Measurements from ENCODE around the gene ZNF804B. TPM values are rescaled to one million over a fixed set of nuclear protein-coding genes. Genes with fewer than 3 reads are reported as not detected.

Gene ZNF804B
- total and polyA plus RNA-seq, 2 of the 4 experiments (the other 2 are of a cell fraction): not detected

DNA sequence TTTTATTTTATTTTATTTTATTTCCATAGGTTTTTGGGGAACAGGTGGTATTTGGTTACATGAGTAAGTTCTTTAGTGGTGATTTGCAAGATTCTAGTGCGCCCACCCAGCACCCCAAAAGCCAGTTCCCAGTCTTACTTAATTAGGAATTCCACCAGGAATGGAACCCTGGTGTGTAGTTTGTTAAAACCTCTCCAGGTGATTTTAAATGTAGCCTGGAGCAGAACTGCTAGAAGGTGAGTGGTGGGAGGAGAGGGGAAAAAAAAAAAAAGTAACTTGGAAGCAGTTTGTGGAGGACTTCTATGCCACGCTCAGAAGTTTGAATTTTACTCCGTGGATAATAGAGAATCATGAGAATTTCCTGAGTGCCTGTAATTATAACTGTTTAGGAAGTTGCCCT lies 41.5 kb downstream of the ZNF804B start:
- Histone ChIP-seq H4K91ac (ENCODE audit: insufficient read depth, low read depth, low read length) (no peak overlapping the region), H2BK5ac (ENCODE audit: low read depth, low read length, poor library complexity, severe bottlenecking) (no peak overlapping the region), H3K23ac (ENCODE audit: low read depth, low read length) (no peak overlapping the region), H3K9me1 (ENCODE audit: insufficient read depth, low read length) (no peaks in the 10 kb centered on the region), H2BK15ac (ENCODE audit: low read depth, low read length) (no peak overlapping the region), H2AK5ac (ENCODE audit: low read depth, low read length) (no peak overlapping the region), H3K9me3 (ENCODE audit: control insufficient read depth, insufficient read depth, low read length) (0 out of 2 replicates have a peak, but pooled peaks cover 2% of the 10 kb centered on the region), H3K27me3 (ENCODE audit: control insufficient read depth, insufficient read depth, low read length) (no peaks in the 10 kb centered on the region), H3K9ac (ENCODE audit: low read depth, low read length) (no peak overlapping the region), H3K4me1 (ENCODE audit: control insufficient read depth, insufficient read depth, low read length) (no peaks in the 10 kb centered on the region), H3K18ac (ENCODE audit: low read depth, low read length) (no peak overlapping the region), H3K79me1 (ENCODE audit: low read depth in 1 of 2, low read length in 2 of 2) (no peaks in the 10 kb centered on the region), H3K27ac (ENCODE audit: insufficient read depth, low read length) (no peak overlapping the region), H3K36me3 (ENCODE audit: control insufficient read depth, insufficient read depth, low read length) (no peaks in the 10 kb centered on the region), H2AFZ (replicated peaks; ENCODE audit: low read length, poor library complexity) (no peak overlapping the region), H4K8ac (ENCODE audit: low read depth in 2 of 2, low read length in 2 of 2) (no peak overlapping the region), H4K5ac (ENCODE audit: low read depth, low read length) (no peak overlapping the region), H3K4me3 (ENCODE audit: insufficient read depth, low read depth, low read length) (no peak overlapping the region), H4K20me1 (ENCODE audit: insufficient read depth, low read length) (no peaks in the 10 kb centered on the region), H2BK120ac (ENCODE audit: low read depth, low read length) (no peak overlapping the region), H3K56ac (ENCODE audit: extremely low read depth, insufficient read depth, low read length) (no peak overlapping the region), H3K4me2 (ENCODE audit: low read depth, low read length) (no peak overlapping the region), H3K4ac (ENCODE audit: low read depth, low read length) (no peak overlapping the region), H2BK20ac (ENCODE audit: low read depth, low read length) (no peak overlapping the region), H3K14ac (replicated peaks; ENCODE audit: low read depth, low read length) (no peak overlapping the region), H2AK9ac (replicated peaks; ENCODE audit: low read depth, low read length, poor library complexity) (no peak overlapping the region)
- ChIA-PET POLR2A (ENCODE audit: unreplicated experiment) (no interaction called here), CTCF (no interaction called here)
- WGBS, 2 experiments (ENCODE audit: extremely low coverage in 2 of 2, insufficient read length in 1 of 2): no CpG with 5 or more reads among the region's 3 CpGs
- no peak for DNase-seq
- intact Hi-C loops (cut with micrococcal nuclease): no loop called here
- in situ Hi-C loops (cut with MboI; ENCODE audit: low sequenced_read_pairs): no loop called here
- ATAC-seq (ENCODE audit: low read depth): no peak
- no TSS peak for BruUV-seq (replicated peaks)
- TF ChIP-seq, protein P1, sequence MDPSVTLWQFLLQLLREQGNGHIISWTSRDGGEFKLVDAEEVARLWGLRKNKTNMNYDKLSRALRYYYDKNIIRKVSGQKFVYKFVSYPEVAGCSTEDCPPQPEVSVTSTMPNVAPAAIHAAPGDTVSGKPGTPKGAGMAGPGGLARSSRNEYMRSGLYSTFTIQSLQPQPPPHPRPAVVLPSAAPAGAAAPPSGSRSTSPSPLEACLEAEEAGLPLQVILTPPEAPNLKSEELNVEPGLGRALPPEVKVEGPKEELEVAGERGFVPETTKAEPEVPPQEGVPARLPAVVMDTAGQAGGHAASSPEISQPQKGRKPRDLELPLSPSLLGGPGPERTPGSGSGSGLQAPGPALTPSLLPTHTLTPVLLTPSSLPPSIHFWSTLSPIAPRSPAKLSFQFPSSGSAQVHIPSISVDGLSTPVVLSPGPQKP (IDR thresholded peaks at IDR 0.05; ENCODE audit: borderline replicate concordance, low read depth, low read length): no peak
- TF ChIP-seq FOS (IDR thresholded peaks at IDR 0.05; ENCODE audit: low read depth, low read length) (no peak), CEBPB (IDR thresholded peaks at IDR 0.05; ENCODE audit: low read depth, low read length) (no peak), USF2 (IDR thresholded peaks at IDR 0.05; ENCODE audit: low read depth, low read length) (no peak), NFE2L2 (IDR thresholded peaks at IDR 0.05; ENCODE audit: low read depth, low read length) (no peak), RCOR1 (IDR thresholded peaks at IDR 0.05; ENCODE audit: insufficient replicate concordance, low read length) (no peak), CHD1 (IDR thresholded peaks at IDR 0.05; ENCODE audit: low read depth, low read length) (no peak), POLR2A (IDR thresholded peaks at IDR 0.05; ENCODE audit: low read depth, low read length) (no peak), BHLHE40 (IDR thresholded peaks at IDR 0.05; ENCODE audit: low read depth, low read length) (no peak), SMC3 (IDR thresholded peaks at IDR 0.05; ENCODE audit: low read depth, low read length) (no peak), MXI1 (IDR thresholded peaks at IDR 0.05; ENCODE audit: borderline replicate concordance, low read depth, low read length) (no peak), MAFK (IDR thresholded peaks at IDR 0.05; ENCODE audit: low read depth, low read length) (no peak), RAD21 (IDR thresholded peaks at IDR 0.05; ENCODE audit: low read length) (no peak), MAZ (IDR thresholded peaks at IDR 0.05; ENCODE audit: borderline replicate concordance, low read depth, low read length) (no peak), RFX5 (IDR thresholded peaks at IDR 0.05; ENCODE audit: low read depth, low read length) (no peak)
- TF ChIP-seq, protein P2, sequence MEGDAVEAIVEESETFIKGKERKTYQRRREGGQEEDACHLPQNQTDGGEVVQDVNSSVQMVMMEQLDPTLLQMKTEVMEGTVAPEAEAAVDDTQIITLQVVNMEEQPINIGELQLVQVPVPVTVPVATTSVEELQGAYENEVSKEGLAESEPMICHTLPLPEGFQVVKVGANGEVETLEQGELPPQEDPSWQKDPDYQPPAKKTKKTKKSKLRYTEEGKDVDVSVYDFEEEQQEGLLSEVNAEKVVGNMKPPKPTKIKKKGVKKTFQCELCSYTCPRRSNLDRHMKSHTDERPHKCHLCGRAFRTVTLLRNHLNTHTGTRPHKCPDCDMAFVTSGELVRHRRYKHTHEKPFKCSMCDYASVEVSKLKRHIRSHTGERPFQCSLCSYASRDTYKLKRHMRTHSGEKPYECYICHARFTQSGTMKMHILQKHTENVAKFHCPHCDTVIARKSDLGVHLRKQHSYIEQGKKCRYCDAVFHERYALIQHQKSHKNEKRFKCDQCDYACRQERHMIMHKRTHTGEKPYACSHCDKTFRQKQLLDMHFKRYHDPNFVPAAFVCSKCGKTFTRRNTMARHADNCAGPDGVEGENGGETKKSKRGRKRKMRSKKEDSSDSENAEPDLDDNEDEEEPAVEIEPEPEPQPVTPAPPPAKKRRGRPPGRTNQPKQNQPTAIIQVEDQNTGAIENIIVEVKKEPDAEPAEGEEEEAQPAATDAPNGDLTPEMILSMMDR (conservative IDR thresholded peaks at IDR 0.05; ENCODE audit: low read depth, low read length): no peak
- dilution Hi-C loops (cut with HindIII; ENCODE audit: low sequenced_read_pairs, unreplicated experiment): no loop called here
